Putamen (tissue), 1 donor: ENCODE data around the gene AUTS2.

Experiments
- DNase-seq: peaks from one replicate; pipeline ENCODE4 v3.0.0-alpha.2; 2016; ENCODE audit warnings: low spot score

AUTS2 gene

DNA sequence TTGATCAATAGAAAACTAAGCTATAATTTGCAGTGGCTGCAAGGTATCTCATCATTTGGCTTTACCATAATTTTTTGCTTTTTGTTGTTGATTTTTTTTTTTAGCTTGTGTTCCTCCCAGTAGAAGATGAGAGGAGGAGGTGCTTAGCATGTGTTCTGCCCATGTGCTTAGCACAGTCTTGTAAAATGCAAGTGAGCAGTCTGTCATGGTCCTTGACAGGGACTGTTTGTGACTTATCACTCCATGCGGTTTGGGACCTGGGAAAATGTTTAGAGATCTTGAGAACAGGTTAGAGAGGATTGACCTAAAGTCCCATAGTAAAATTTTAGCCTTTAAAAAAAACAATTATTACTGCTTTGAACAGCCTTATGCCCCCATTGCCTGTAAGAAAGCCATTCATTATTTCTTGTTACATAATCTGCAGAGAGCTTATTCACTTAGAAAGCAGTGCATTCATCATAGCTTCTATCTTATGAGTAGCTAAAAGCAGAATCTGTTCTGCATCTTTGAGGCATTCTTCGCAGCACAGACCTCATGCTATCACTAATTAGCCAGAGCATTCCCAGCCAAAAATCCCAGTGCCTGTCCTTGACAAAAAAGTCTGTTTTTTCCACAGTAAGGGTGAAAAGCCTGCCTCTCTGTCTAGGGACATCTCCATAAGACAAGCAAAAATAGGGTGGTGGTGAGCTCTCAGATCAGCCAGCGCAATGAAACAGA lies 784.9 kb downstream of the AUTS2 start:
- DNase-seq, result no peak

DNA sequence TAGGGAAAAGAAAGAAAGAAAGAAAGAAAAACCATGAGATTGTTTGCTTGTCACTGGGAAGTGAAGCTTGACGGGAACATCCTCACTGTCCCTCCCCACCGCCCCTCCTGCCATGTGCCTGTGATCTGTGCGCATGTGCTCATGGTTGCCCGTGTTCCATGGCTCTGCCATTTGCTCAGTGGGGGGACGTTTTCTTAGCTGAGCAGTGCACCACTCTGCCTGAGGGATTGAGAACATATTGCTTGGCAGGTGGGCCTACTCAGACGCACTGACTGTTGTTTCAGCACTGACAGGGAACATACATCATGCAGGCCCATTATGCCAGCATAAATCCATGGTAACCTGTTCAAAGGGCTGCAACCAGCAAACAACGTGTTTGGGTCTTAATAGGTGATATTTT lies 785.7 kb downstream of the AUTS2 start:
- no peak for DNase-seq

DNA sequence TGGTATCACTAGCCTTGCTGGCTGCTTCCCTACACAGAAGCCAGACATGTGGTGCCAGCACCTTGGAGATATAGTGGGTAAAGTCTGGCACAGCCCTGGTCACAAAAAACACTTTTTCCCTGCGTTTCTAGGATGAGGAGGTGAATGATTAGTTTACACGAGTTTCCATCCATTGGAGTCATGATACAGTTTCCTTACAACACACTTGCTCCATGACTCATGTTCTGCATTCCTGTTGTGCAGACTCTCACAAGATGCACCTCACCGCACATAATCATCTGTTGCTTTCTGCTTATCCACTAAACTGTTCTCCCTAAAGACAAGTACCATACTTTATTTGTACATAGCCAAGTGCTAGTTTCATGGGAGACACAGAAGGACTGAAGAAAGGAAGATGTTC lies 786.6 kb downstream of the AUTS2 start:
- DNase-seq, result no peak

DNA sequence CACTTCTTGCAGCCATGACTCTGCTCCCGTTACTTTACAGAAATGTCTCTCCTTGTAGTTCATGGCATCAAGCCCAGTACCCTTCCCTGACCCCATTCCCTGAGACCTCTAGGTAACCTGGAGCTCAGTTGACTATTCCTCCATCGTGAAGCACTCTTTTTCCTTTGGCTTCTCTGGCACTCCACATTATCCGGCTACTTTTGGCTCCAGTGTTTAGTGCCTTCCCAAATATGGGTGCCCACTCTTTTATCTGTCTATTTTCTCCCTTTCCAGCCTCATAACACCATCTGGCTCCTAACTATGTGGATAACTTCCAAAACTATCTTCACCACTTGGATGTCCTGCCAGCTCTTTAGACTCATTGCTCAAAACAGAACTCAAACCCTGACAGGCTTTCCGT lies 788.9 kb downstream of the AUTS2 start:
- no peak for DNase-seq

DNA sequence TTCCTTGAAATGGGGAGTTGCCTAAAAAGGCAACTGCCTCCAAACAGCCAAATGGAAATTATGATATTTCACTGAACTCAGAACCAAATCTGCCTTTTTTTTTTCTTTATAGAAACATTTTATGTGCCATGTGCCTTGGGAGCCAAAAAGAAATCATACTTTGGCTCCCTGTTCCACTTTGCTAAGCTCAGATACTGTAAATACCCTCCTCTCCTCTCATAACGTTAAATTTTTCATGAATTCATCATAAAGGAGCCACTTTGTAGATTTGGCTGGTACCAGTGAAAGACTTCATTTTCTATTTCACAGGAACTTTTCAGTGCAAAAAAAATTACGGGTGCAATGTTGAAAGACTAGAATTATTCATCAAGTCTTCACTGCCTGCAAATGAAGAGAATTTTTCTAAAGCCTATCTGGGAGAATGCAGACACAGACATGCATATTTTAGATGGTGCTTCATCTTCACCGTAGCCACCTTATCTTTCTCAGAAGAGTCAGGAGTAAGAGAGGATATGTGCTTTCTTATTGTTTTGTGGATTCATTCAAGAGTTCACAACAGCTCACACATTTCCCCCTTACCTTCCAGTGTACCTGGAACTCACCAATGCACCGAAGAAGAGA lies 791.4 kb downstream of the AUTS2 start:
- DNase-seq, result no peak

DNA sequence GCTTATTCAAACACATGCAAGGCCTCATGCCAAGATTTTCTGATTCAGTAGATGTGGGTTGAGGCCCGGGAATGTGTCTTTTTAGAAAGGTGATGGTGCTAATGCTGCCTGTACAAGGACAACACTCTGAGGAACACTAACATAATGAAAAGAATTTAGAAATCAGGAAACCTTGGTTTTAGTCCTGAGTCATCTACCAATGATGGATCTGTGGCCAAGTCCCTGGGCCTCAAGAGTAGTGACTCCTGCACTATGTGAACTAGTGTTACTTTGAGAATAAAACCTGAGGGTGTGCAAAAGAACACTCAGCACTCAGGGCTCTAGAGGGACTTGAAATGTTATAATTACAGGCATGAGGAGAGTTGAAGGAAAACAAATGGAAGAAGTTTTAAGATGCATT lies 792.0 kb downstream of the AUTS2 start:
- no peak for DNase-seq

DNA sequence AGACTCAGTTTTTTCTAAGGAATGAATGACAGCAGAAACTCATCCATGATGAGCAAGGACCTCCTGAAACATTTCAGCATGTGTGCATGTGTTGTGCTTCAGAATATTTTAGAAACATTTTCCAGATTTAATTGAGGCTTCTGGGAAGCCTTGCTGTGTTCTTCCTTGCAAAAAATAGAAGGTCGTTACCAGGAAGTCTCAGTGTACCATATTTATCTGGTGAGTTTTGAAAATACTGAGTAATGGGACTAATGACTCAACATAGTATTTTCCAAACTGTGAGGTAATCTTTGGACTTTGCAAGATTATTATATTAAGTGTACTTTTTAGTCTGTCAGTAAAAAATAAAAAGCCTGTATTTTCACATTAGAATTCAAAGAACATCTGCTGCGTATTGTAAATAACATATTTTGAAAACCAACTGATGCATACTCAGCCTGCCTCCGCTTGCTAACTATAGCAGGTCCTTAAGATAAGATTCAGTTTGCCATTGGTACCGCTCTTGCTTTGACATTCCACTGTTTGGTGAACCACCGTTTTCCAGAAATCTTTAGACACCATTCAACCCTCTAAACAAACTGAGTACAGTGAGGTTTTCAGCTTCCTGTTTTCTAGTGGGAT lies 794.1 kb downstream of the AUTS2 start:
- DNase-seq, result no peak

DNA sequence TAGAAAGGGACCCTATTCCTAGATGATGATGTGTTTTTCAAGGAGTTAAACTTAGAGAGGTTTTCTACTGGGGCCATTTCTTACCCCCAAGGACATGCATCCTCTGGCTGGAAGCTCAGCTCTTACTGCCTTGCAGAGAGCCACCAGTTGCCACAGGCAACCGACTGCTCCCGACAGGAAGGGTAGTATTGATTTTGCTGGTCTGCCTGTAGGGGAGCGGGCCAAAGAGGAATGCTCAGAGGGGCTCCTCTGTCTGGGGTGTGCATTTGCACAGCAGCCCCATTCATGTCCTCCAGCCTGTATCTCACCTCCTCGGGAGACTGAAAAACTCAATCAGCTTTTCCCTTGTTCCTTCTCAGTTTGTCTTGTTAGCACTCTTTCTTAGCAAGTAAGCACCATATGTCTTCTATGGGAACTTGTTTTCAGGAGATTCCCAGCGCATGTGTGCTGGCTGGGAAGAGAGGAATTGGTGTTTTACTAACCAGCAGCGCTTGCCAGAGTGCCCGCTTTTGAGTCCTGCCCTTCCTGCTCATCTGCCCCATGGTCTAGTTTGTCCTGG lies 794.7 kb downstream of the AUTS2 start:
- no peak for DNase-seq

DNA sequence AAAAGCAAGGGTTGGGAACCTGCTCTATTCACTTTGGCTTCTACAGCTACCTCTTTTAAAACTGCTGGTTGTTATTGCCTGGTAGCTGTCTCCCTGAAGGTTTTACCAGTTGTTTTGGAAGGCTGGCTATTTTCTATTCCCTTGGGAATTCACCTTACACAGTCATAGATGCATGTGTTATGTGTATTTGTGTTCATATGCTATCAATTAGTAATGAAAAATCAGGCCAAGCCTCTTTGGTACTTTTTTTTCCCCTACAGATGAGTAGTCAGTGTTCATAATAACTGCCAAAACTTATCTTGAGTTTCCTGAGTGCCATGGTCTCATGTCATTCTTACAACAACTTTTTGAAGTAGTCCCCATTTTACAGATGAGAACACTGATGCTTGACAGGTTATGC lies 795.7 kb downstream of the AUTS2 start:
- no peak for DNase-seq

DNA sequence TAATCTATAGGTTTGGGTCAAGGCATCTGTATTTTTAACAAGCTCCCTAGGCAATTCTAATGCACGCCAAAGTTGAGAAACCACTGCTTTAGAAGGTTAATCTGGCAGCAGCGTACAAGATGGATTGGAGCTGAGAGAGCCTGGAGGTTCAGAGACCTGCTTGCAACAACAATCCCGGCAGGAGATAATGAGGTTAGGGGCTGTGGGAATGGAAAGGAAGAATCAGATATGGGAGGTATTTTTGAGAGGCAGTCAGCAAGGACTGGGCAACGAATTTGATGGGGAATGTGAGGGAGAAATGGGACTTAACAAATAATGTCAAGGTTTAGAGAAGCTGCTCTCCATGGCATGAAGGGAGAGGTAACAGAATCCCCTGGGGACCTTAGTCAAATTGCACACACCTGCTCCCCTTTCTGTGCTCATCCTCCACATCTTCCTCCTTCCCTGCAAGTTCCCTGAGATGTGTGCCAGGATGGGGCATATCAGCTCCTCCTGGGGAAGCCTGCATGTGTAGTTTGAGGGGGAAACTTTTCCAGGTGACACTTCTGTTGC lies 802.6 kb downstream of the AUTS2 start:
- no peak for DNase-seq

DNA sequence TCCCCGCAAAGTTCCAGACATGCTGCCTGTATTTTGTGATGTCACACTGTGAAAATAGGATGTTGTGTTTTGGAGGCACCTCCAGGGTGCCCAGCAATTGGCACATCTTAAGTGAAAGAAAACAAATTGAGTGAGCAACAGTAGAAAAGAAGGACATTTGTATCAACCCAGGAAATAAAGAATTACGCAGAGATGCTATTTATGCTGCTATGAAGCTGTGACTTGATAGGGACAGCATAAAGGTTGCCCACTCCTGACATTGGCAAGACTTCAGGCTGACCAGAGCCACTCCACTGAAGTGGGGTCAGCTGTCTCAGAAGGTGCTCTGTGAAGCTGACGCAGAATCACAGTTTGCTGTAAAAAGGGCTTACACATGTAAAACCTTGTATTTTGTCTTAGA lies 803.8 kb downstream of the AUTS2 start:
- no peak for DNase-seq

DNA sequence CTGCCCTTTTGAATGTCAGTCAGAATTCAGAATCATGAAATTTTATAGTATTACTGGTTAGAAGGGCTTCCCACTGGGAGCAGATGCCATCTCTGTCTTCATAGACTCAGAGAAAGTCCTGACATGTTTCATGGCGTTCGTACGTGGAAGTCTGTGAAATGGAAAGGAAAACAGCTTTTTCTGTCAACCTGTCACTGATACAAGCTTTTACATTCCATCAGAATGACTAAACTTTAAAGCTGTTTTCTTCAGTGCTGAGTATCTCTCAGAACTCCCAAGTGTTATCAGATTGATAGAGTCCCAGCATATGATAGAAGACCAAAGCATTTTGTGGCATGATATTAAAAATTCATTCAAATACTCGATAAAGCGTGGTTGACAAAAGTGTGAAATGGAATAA lies 807.0 kb downstream of the AUTS2 start:
- DNase-seq, result no peak

DNA sequence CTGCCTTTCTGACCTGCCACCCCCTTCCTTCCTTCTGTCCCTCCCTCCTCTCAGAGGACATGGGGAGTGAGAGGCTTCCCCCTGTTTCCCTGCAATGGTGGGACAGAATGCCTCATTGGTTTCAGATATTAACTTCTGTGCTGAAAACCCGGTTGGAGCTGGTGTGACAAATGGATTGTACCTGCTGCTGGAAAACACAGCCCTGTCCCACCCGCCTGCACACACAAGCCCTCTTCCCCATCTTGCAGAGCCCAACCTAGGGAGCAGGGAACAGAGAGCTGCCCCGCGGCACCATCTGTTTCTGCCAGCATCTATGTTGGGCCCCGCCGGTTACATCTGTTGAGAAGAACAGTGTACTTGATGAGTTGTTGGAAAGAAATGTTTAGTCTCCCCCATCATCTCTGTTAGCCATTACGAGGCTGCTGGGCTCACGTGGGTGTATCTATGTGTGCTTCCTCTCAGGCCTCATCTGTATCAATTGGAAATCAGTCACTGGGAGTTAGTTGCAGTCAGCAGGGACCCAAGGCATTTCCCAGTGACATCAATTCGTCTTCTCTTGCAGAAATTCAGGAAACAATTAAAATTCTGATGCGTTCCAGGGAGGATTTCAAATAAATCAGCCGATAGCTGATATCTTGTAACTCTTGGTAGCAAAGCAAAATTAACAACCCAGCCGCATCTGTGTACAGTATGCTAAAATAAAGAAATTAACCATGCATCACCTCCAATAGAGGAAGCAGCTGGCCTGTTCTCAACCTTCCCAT lies 808.1 kb downstream of the AUTS2 start:
- no peak for DNase-seq

DNA sequence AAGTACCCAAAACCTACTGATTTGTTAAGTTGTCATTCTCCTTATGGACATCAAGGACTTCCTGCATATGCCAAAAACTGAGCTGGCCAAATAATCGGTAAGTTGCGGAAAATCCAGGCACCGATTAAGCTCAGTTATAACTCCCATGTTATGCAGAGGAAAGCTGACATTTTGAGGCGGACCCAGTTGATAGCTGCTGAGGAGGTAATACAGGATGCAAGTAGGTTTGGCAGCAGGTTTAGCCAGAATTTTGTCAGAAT lies 808.6 kb downstream of the AUTS2 start:
- DNase-seq, result no peak

DNA sequence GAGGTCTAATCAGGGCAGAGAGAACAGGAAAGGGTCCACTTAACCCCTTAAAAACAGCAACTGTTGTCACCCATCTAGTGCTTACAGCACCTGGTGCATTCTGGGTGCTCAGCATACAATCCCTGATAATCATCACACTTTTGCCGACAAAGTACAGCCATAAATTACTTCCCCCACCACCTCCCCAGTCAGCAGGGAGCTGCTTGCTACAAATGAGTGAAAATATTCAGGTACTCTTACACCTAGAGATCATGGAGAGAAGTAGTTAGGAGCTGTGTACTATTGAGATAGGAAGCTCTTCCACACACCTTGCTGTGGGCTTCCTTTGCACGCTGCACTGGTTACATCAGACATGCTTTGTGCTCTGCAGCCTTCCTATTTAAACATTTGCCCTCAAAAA lies 810.2 kb downstream of the AUTS2 start:
- no peak for DNase-seq

DNA sequence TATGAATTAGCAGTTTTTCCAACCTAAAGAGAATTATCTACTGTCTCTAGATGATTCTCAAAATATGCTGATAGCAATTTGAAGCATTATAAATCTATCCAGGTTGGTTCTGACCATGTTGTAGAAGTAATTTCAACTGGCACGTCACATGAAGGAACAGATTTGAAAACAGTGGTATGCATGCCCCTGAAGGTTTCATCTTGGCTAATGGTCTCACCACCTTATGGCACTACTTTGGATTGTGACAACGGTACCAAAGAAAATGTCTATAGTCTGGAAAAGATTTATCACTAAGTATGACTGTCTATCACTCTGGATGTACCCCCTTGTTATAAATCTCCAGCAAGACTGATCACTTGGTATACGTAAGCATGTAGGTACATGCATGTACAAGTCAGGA lies 810.6 kb downstream of the AUTS2 start:
- DNase-seq, result no peak

DNA sequence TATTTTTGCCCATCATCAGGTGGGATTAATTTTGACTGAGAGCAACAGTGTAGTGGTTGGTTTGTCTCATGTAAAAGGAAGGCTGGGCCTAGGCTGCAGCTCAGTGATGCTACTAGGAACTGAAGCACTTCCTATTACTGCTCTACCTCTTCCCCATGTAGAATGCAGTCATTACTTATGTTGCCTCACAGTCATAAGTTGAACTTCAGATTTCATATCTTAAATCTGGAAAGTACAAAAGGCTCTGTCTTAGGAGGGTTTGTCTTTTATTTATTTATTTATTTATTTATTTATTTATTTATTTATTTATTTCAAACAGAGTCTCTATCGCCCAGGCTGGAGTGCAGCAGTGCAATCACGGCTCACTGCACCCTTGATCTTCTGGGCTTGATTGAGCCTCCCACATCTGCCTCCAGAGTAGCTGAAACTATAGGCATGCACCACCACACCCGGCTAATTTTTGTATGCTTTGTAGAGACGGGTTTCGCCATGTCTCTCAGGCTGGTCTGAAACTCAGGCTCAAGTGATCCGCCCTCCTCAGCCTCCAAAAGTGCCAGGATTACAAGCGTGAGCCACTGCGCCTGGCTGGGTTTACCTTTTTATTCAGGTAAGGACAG lies 812.0 kb downstream of the AUTS2 start:
- no peak for DNase-seq

DNA sequence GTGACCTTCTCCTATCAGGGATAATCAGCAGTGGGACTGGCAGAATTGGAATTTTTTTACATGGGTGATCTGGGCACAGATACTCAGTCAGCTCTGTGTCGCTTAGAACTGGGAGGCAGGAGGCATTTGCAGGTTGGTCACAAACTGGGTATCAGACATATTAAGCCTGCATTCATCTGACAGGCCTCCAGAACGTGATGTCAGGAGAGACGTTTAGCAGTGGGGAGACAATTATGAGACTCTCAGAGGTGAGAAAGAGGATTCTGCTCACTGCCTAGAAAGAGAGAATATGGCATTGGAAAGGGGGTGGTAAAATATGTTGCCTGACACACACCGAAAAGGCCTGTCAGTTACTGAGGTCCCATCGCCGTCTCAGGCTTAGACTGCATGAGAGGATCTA lies 816.1 kb downstream of the AUTS2 start:
- no peak for DNase-seq

DNA sequence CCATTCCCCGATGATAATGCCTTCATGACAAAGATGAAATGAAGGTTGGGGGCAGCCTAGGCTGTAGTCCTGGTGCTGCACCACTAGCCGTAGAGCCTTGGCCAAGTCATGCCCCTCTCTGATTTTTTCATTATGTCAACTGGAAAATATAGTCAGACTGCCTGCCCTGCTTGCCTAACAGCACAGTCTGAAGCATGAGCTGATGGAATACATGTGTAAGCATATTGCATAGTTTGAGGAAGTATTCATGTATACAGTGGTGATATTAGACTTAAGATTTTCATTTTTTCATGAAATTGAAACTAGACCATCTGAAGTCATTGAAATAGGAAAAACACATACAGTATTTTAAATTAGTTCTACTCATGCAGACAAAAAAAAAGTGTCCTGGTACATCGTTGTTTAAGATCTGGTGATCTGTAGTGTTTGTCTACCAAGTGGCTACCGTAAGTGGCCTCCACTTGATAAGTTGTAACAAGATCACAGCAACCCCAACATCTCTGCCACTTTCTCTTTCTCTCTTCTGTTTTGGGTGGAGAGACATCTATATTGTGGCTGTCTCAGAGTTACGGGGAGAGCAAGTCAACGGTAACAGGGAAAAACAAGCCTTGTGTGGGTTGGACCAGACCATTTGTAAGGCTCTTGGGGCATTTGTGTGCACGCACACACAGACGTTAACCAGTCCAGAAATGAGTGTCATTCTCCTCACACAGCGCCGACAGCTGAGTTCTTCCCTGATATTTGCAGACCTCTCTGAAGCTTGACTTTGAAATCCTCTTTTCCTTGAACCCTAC lies 817.1 kb downstream of the AUTS2 start:
- no peak for DNase-seq

DNA sequence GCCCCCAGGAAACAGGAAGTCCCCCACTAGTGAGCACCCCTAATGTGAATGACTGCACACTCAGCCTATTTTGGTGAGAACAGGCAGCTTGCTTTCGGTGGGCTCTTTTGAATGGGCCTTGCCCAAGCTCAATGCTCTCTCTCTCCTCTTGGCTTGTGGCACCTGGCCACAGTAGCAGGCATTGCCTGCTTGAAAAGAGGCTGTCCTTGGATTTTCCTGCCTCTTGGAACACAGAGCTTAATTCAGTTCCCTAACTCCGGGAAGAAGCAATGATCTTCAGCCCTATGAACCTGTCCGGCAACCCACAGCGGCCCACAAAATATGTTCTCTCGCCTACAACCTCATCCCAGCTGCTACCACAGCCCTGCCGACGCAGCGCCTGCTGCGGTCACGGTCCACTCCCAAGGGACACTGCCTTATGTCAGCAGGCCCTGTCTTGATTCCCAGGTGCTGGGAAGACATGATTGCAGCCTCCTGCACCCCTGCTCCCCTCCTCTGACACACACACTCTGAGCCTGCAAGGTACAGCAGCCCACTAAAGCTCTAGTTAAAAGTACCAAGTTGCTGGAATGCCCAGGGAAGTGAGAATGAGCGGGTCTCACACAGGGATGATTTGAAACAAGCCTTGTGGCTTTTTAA lies 818.2 kb downstream of the AUTS2 start:
- no peak for DNase-seq
